ENCODE data around the gene POLR2E. TPM values are rescaled to one million over a fixed set of nuclear protein-coding genes. Genes with fewer than 3 reads are reported as not detected.

Gene POLR2E
- total and polyA plus RNA-seq, 2 experiments from 2014 or later, result 257 to 286 TPM

GRCh38 chr19:1085053-1085658 is 10.0 kb downstream of the POLR2E start:
- Mint-ChIP-seq H3K9me3 (no peaks in the 10 kb centered on the region; the same call in 2 of the 3 replicates), H3K36me3 (ENCODE audit: low read depth) (peaks cover 51% of the 10 kb centered on the region), H3K27ac (no peak overlapping the region), H3K27me3 (ENCODE audit: insufficient read depth, low read depth, poor library complexity) (peaks cover 20% of the 10 kb centered on the region), H3K4me3 (no peak overlapping the region), H3K4me1 (no peaks in the 10 kb centered on the region)
- Histone ChIP-seq H3K27me3 (ENCODE audit: insufficient read depth) (no peaks in the 10 kb centered on the region), H3K4me2 (no peak overlapping the region), H3F3A (replicated peaks; ENCODE audit: low read depth) (peaks cover 34% of the 10 kb centered on the region; the same call in 1 of the 2 replicates), H3K4me1 (ENCODE audit: insufficient read depth) (no peaks in the 10 kb centered on the region; the same call in 1 of the 2 replicates), H3K9me2 (ENCODE audit: insufficient read depth) (no peaks in the 10 kb centered on the region), H4K20me1 (replicated peaks; ENCODE audit: insufficient read depth) (peaks cover 3% of the 10 kb centered on the region; the same call in 1 of the 2 replicates), H3K79me2 (replicated peaks; ENCODE audit: insufficient read depth) (no peaks in the 10 kb centered on the region), H2AFZ (no peak overlapping the region), H3K4me3 (no peak overlapping the region), H3K27ac (ENCODE audit: low read depth) (peak overlapping the region; percentile 74; the same call in 1 of the 2 replicates), H3K36me3 (ENCODE audit: insufficient read depth) (no peaks in the 10 kb centered on the region; the same call in 1 of the 2 replicates)
- DNase-seq (ENCODE audit: low spot score) (no peak), ATAC-seq (no peak)
- no peak for TF ChIP-seq POLR2AphosphoS5 (IDR thresholded peaks at IDR 0.05; ENCODE audit: low read depth)
- TF ChIP-seq CREB1 (CRISPR knock-in tag; IDR thresholded peaks at IDR 0.05; ENCODE audit: low read depth), result no peak
- no peak for TF ChIP-seq STAT1 (IDR thresholded peaks at IDR 0.05; ENCODE audit: unreplicated experiment)
- TF ChIP-seq REST (IDR thresholded peaks at IDR 0.05; ENCODE audit: unreplicated experiment), result no peak
- TF ChIP-seq, protein P1, sequence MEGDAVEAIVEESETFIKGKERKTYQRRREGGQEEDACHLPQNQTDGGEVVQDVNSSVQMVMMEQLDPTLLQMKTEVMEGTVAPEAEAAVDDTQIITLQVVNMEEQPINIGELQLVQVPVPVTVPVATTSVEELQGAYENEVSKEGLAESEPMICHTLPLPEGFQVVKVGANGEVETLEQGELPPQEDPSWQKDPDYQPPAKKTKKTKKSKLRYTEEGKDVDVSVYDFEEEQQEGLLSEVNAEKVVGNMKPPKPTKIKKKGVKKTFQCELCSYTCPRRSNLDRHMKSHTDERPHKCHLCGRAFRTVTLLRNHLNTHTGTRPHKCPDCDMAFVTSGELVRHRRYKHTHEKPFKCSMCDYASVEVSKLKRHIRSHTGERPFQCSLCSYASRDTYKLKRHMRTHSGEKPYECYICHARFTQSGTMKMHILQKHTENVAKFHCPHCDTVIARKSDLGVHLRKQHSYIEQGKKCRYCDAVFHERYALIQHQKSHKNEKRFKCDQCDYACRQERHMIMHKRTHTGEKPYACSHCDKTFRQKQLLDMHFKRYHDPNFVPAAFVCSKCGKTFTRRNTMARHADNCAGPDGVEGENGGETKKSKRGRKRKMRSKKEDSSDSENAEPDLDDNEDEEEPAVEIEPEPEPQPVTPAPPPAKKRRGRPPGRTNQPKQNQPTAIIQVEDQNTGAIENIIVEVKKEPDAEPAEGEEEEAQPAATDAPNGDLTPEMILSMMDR (conservative IDR thresholded peaks at IDR 0.05; ENCODE audit: low read depth in 2 of 2), result no peak
- no peak for TF ChIP-seq JUNB (IDR thresholded peaks at IDR 0.05; ENCODE audit: unreplicated experiment)
- no peak for TF ChIP-seq ZNF114 (CRISPR knock-in tag; IDR thresholded peaks at IDR 0.05)
- no peak for TF ChIP-seq NANOG (IDR thresholded peaks at IDR 0.05; ENCODE audit: borderline replicate concordance)
- no peak for TF ChIP-seq EZH2 (IDR thresholded peaks at IDR 0.05; ENCODE audit: low read depth, unreplicated experiment)
- TF ChIP-seq ZNF331 (CRISPR knock-in tag; IDR thresholded peaks at IDR 0.05; ENCODE audit: low read depth), result no peak
- TF ChIP-seq, protein P2, sequence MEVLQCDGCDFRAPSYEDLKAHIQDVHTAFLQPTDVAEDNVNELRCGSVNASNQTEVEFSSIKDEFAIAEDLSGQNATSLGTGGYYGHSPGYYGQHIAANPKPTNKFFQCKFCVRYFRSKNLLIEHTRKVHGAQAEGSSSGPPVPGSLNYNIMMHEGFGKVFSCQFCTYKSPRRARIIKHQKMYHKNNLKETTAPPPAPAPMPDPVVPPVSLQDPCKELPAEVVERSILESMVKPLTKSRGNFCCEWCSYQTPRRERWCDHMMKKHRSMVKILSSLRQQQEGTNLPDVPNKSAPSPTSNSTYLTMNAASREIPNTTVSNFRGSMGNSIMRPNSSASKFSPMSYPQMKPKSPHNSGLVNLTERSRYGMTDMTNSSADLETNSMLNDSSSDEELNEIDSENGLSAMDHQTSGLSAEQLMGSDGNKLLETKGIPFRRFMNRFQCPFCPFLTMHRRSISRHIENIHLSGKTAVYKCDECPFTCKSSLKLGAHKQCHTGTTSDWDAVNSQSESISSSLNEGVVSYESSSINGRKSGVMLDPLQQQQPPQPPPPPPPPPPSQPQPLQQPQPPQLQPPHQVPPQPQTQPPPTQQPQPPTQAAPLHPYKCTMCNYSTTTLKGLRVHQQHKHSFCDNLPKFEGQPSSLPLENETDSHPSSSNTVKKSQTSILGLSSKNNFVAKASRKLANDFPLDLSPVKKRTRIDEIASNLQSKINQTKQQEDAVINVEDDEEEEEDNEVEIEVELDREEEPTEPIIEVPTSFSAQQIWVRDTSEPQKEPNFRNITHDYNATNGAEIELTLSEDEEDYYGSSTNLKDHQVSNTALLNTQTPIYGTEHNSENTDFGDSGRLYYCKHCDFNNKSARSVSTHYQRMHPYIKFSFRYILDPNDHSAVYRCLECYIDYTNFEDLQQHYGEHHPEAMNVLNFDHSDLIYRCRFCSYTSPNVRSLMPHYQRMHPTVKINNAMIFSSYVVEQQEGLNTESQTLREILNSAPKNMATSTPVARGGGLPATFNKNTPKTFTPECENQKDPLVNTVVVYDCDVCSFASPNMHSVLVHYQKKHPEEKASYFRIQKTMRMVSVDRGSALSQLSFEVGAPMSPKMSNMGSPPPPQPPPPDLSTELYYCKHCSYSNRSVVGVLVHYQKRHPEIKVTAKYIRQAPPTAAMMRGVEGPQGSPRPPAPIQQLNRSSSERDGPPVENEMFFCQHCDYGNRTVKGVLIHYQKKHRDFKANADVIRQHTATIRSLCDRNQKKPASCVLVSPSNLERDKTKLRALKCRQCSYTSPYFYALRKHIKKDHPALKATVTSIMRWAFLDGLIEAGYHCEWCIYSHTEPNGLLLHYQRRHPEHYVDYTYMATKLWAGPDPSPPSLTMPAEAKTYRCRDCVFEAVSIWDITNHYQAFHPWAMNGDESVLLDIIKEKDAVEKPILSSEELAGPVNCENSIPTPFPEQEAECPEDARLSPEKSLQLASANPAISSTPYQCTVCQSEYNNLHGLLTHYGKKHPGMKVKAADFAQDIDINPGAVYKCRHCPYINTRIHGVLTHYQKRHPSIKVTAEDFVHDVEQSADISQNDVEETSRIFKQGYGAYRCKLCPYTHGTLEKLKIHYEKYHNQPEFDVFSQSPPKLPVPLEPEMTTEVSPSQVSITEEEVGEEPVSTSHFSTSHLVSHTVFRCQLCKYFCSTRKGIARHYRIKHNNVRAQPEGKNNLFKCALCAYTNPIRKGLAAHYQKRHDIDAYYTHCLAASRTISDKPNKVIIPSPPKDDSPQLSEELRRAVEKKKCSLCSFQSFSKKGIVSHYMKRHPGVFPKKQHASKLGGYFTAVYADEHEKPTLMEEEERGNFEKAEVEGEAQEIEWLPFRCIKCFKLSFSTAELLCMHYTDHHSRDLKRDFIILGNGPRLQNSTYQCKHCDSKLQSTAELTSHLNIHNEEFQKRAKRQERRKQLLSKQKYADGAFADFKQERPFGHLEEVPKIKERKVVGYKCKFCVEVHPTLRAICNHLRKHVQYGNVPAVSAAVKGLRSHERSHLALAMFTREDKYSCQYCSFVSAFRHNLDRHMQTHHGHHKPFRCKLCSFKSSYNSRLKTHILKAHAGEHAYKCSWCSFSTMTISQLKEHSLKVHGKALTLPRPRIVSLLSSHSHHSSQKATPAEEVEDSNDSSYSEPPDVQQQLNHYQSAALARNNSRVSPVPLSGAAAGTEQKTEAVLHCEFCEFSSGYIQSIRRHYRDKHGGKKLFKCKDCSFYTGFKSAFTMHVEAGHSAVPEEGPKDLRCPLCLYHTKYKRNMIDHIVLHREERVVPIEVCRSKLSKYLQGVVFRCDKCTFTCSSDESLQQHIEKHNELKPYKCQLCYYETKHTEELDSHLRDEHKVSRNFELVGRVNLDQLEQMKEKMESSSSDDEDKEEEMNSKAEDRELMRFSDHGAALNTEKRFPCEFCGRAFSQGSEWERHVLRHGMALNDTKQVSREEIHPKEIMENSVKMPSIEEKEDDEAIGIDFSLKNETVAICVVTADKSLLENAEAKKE (CRISPR knock-in tag; IDR thresholded peaks at IDR 0.05), result no peak
- TF ChIP-seq EZH2phosphoT487 (IDR thresholded peaks at IDR 0.05; ENCODE audit: unreplicated experiment), result no peak
- TF ChIP-seq, protein P3, sequence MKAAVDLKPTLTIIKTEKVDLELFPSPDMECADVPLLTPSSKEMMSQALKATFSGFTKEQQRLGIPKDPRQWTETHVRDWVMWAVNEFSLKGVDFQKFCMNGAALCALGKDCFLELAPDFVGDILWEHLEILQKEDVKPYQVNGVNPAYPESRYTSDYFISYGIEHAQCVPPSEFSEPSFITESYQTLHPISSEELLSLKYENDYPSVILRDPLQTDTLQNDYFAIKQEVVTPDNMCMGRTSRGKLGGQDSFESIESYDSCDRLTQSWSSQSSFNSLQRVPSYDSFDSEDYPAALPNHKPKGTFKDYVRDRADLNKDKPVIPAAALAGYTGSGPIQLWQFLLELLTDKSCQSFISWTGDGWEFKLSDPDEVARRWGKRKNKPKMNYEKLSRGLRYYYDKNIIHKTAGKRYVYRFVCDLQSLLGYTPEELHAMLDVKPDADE (IDR thresholded peaks at IDR 0.05), result no peak
